Effector memory CD8-positive, alpha-beta T cell (primary cell): ENCODE measurements around the gene CLMN.

Experiments used
- ATAC-seq: fragments of 150-1000 bp; cut with Tn5 transposase; replicated peaks from 2 replicates; pipeline ENCODE4 v1.10.0; 2021; ENCODE audit warnings: mild to moderate bottlenecking, moderate library complexity
- DNase-seq, 3 experiments: peaks; one replicate each; pipeline ENCODE4 v3.0.0; 2021
- H3K27ac Mint-ChIP-seq, 2 donors: one replicate each; pipeline ENCODE4 v1.8.0; 2022; ENCODE audit warnings: mild to moderate bottlenecking in 2 of 2, mixed read lengths in 2 of 2, moderate library complexity in 2 of 2
- H3K27me3 Mint-ChIP-seq, 2 donors: one replicate each; pipeline ENCODE4 v1.8.0; 2022; ENCODE audit warnings: mixed read lengths in 2 of 2
- H3K36me3 Mint-ChIP-seq: one replicate; pipeline ENCODE4 v1.8.0; 2022; ENCODE audit warnings: mild to moderate bottlenecking, moderate library complexity, mixed read lengths; ENCODE audit not compliant: insufficient read depth
- H3K4me1 Mint-ChIP-seq, 2 donors: one replicate each; pipeline ENCODE4 v1.8.0; 2022; ENCODE audit warnings: low read depth in 2 of 2, mixed read lengths in 2 of 2
- H3K4me3 Mint-ChIP-seq, 2 donors: one replicate each; pipeline ENCODE4 v1.8.0; 2022; ENCODE audit warnings: mild to moderate bottlenecking in 2 of 2, mixed read lengths in 2 of 2, moderate library complexity in 2 of 2
- H3K9me3 Mint-ChIP-seq, 2 donors: one replicate each; pipeline ENCODE4 v1.8.0; 2022; ENCODE audit warnings: mixed read lengths in 2 of 2

CLMN gene

GRCh38 chr14:95221531-95221930, 98.2 kb downstream of the CLMN start:
- Mint-ChIP-seq H3K27ac (no peak overlapping the region), H3K27me3 (peaks cover 19 to 57% of the 10 kb centered on the region in 2 donors), H3K36me3 (no peaks in the 10 kb centered on the region), H3K9me3 (no peaks in the 10 kb centered on the region), H3K4me1 (no peaks in the 10 kb centered on the region), H3K4me3 (no peak overlapping the region)
- ATAC-seq (no peak), DNase-seq (no peak)

- ATAC-seq, result no peak
- Mint-ChIP-seq H3K9me3 (no peaks in the 10 kb centered on the region), H3K36me3 (no peaks in the 10 kb centered on the region), H3K4me1 (no peaks in the 10 kb centered on the region), H3K4me3 (no peak overlapping the region), H3K27ac (no peak overlapping the region), H3K27me3 (peaks cover 26 to 63% of the 10 kb centered on the region in 2 donors)
- no peak for DNase-seq
Measured at GRCh38 chr14:95220663-95221231, 99.0 kb downstream of the CLMN start.

GRCh38 chr14:95218472-95219193, 101.1 kb downstream of the CLMN start:
- DNase-seq (no peak), ATAC-seq (no peak)
- Mint-ChIP-seq H3K9me3 (no peaks in the 10 kb centered on the region), H3K27ac (no peak overlapping the region), H3K4me3 (no peak overlapping the region), H3K27me3 (peaks cover 28 to 75% of the 10 kb centered on the region in 2 donors), H3K4me1 (no peaks in the 10 kb centered on the region), H3K36me3 (no peaks in the 10 kb centered on the region)

GRCh38 chr14:95218006-95218405, 101.7 kb downstream of the CLMN start:
- ATAC-seq (no peak), DNase-seq (no peak)
- H3K36me3 Mint-ChIP-seq, result no peaks in the 10 kb centered on the region
- H3K4me1 Mint-ChIP-seq, result no peaks in the 10 kb centered on the region
- no peak overlapping the region for H3K4me3 Mint-ChIP-seq
- H3K9me3 Mint-ChIP-seq, result no peaks in the 10 kb centered on the region
- H3K27me3 Mint-ChIP-seq, result peaks cover 31 to 80% of the 10 kb centered on the region in 2 donors
- no peak overlapping the region for H3K27ac Mint-ChIP-seq

GRCh38 chr14:95217391-95217900, 102.3 kb downstream of the CLMN start:
- no peaks in the 10 kb centered on the region for H3K9me3 Mint-ChIP-seq
- no peak for ATAC-seq
- H3K4me3 Mint-ChIP-seq, result no peak overlapping the region
- no peak for DNase-seq
- H3K36me3 Mint-ChIP-seq, result no peaks in the 10 kb centered on the region
- peaks cover 31 to 77% of the 10 kb centered on the region in 2 donors for H3K27me3 Mint-ChIP-seq
- H3K27ac Mint-ChIP-seq, result no peak overlapping the region
- no peaks in the 10 kb centered on the region for H3K4me1 Mint-ChIP-seq

- ATAC-seq, result no peak
- H3K27me3 Mint-ChIP-seq, result peaks cover 26 to 62% of the 10 kb centered on the region in 2 donors
- no peaks in the 10 kb centered on the region for H3K9me3 Mint-ChIP-seq
- H3K36me3 Mint-ChIP-seq, result no peaks in the 10 kb centered on the region
- no peak overlapping the region for H3K27ac Mint-ChIP-seq
- no peak overlapping the region for H3K4me3 Mint-ChIP-seq
- DNase-seq, result no peak
- no peaks in the 10 kb centered on the region for H3K4me1 Mint-ChIP-seq
Measured at GRCh38 chr14:95216008-95216407, 103.7 kb downstream of the CLMN start.

GRCh38 chr14:95215094-95215725, 104.5 kb downstream of the CLMN start:
- Mint-ChIP-seq H3K4me3 (no peak overlapping the region), H3K4me1 (no peaks in the 10 kb centered on the region), H3K36me3 (no peaks in the 10 kb centered on the region), H3K9me3 (no peaks in the 10 kb centered on the region), H3K27ac (no peak overlapping the region), H3K27me3 (peaks cover 26 to 55% of the 10 kb centered on the region in 2 donors)
- no peak for ATAC-seq
- DNase-seq, result no peak

GRCh38 chr14:95213774-95214173, 105.9 kb downstream of the CLMN start:
- Mint-ChIP-seq H3K4me3 (no peak overlapping the region), H3K27ac (no peak overlapping the region), H3K4me1 (no peaks in the 10 kb centered on the region), H3K27me3 (peaks cover 22 to 60% of the 10 kb centered on the region in 2 donors), H3K9me3 (no peaks in the 10 kb centered on the region), H3K36me3 (no peaks in the 10 kb centered on the region)
- no peak for ATAC-seq
- DNase-seq, result no peak

GRCh38 chr14:95211721-95212504, 107.8 kb downstream of the CLMN start:
- ATAC-seq, result no peak

GRCh38 chr14:95210699-95211098, 109.0 kb downstream of the CLMN start:
- no peak overlapping the region for H3K27ac Mint-ChIP-seq
- DNase-seq (no peak), ATAC-seq (no peak)
- no peak overlapping the region for H3K4me3 Mint-ChIP-seq
- no peaks in the 10 kb centered on the region for H3K4me1 Mint-ChIP-seq
- H3K9me3 Mint-ChIP-seq, result no peaks in the 10 kb centered on the region
- H3K36me3 Mint-ChIP-seq, result no peaks in the 10 kb centered on the region
- H3K27me3 Mint-ChIP-seq, result peaks cover 10 to 31% of the 10 kb centered on the region in 2 donors

More at GRCh38 chr14:95211721-95212504, 107.8 kb downstream of the CLMN start:
- H3K27me3 Mint-ChIP-seq, result peaks cover 19 to 43% of the 10 kb centered on the region in 2 donors
- H3K27ac Mint-ChIP-seq, result no peak overlapping the region
- H3K4me3 Mint-ChIP-seq, result no peak overlapping the region
- H3K4me1 Mint-ChIP-seq, result no peaks in the 10 kb centered on the region
- H3K36me3 Mint-ChIP-seq, result no peaks in the 10 kb centered on the region
- DNase-seq, result no peak
- no peaks in the 10 kb centered on the region for H3K9me3 Mint-ChIP-seq

- Mint-ChIP-seq H3K27me3 (peaks cover 22 to 35% of the 10 kb centered on the region in 2 donors), H3K4me3 (no peak overlapping the region), H3K4me1 (no peaks in the 10 kb centered on the region), H3K27ac (no peak overlapping the region), H3K9me3 (peaks cover 0 to 6% of the 10 kb centered on the region in 2 donors), H3K36me3 (no peaks in the 10 kb centered on the region)
- ATAC-seq, result no peak
- no peak for DNase-seq
Measured at GRCh38 chr14:95208598-95208997, 111.1 kb downstream of the CLMN start.

- Mint-ChIP-seq H3K9me3 (peaks cover 0 to 6% of the 10 kb centered on the region in 2 donors), H3K4me3 (no peak overlapping the region)
- DNase-seq, result no peak
Measured at GRCh38 chr14:95207475-95208233, 112.1 kb downstream of the CLMN start.

GRCh38 chr14:95206534-95206933, 113.2 kb downstream of the CLMN start:
- DNase-seq (no peak), ATAC-seq (no peak)
- Mint-ChIP-seq H3K27ac (no peak overlapping the region), H3K27me3 (peaks cover 32 to 50% of the 10 kb centered on the region in 2 donors), H3K36me3 (no peaks in the 10 kb centered on the region), H3K9me3 (peaks cover 0 to 6% of the 10 kb centered on the region in 2 donors), H3K4me3 (no peak overlapping the region), H3K4me1 (no peaks in the 10 kb centered on the region)

More at GRCh38 chr14:95207475-95208233, 112.1 kb downstream of the CLMN start:
- no peaks in the 10 kb centered on the region for H3K36me3 Mint-ChIP-seq
- no peak for ATAC-seq
- H3K27me3 Mint-ChIP-seq, result peaks cover 24 to 40% of the 10 kb centered on the region in 2 donors
- no peak overlapping the region for H3K27ac Mint-ChIP-seq
- no peaks in the 10 kb centered on the region for H3K4me1 Mint-ChIP-seq
